SKM-1 (cell line): ENCODE results near the gene CARMIL1.

Experiments
- DNase-seq: peaks from one replicate; lab custom pipeline; 2025; ENCODE audit not compliant: unreplicated experiment; lab: John Stamatoyannopoulos, UW

The CARMIL1 gene

DNA sequence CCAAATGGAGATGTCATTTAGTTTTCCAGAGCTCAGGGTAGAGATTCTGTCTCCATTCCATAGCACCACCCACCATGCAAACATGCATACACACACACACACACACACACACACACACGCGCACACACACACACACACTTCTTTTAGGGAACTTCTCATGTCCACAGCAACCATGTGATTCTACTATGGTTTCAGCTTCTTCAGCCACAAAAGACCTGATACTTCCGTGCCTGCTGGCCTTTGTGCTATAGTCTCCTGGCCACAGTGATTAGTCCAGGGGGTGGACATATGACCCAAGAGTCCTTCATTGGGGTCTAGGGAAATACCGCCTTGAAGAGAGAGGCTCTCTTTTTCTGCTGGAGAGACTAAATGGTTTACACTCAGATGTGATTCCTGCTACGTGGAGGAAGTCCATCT, 53.5 kb downstream of the CARMIL1 start:
- DNase-seq: no peak

GRCh38 chr6:25333471-25333870, 54.3 kb downstream of the CARMIL1 start:
- no peak for DNase-seq

- no peak for DNase-seq
Observed at GRCh38 chr6:25334793-25335192, 55.6 kb downstream of the CARMIL1 start.

- no peak for DNase-seq
Observed at GRCh38 chr6:25336996-25337395, 57.8 kb downstream of the CARMIL1 start.

- DNase-seq: no peak
Observed at GRCh38 chr6:25337431-25337830, 58.3 kb downstream of the CARMIL1 start.

DNA sequence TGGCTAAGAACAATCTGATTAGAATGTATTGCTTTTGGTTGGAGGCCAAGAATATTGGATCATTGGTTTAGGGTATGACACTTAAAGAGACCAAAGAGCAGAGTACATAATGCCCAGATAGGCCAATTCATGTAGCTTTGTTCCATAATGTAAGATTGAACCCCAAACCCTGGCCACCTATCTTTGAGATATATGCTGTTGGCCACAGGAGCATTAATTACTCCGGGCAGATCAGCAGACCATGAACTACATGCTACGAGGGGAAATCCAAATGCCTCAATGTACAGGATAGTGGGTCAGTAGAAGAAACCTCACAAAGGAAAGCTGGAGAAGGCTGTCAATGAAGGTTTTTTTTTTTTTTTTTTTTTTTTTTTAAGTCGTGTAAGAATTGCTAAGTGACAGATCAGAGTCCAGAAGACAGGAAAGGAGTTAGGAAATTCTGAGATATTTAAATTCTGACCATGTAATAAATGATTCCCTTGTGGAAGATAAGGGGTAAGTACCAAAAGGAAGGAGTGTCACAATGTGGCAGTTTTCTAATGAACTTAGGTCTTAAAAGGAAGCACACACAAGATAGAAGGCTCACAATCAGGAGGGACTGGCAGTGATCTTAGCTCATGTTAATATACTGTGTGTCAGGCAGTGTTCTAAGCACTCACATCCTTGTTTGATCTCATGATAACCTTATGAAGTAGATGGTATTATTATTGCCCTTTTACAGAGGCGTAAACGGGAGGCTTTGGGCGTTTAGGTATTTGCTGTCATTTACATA, 61.4 kb downstream of the CARMIL1 start:
- DNase-seq: no peak

DNA sequence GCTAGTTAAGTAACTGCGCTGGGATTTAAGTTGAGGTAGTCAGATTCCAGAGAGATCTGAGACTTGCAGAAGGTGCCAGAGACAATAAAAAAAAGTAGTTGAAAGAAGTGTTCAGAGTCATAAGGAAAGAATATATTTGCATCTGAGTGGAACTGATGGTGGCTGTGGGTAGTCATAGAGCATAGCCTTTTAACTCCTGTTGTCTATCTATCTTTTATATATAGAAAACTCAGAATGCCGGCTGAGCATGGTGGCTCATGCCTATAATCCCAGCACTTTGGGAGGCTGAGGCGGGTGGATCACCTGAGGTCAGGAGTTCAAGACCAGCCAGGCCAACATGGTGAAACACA, 62.0 kb downstream of the CARMIL1 start:
- DNase-seq: no peak

DNA sequence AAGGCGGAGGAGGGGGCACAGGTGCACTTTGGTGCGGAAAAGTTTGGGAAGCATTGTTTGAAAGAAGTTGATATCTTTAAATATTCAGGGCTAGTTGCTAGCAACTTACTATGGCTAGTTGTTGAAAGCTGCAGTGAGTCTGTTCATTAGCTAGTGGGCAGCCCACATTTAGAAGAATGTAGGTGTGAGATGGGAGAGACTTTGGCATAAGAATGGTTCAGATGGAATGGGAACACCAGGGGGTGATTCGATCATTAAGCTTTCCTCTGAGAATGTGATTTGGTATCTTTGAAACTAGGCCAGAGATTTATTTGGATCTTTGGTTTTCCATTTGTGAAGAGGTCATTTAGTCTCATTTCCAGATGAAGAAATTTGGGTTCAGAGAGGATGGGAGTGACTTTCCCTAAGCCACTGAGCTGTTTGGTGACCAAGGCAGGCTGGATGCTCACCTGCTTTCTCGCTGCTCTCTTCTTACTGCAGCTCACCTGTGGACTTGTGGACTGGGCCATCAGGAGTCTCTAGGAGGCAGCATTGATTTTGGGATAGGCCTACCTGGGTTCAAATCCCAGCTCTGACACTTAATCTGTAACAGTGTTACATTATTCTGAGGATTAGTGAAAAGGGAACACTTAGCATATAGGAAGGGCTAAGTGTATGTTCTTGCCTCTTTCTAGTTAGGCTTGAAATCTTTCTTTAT, 62.9 kb downstream of the CARMIL1 start:
- DNase-seq: no peak

- DNase-seq: peak; percentile 28
Observed at GRCh38 chr6:25342802-25343201, 63.6 kb downstream of the CARMIL1 start.

DNA sequence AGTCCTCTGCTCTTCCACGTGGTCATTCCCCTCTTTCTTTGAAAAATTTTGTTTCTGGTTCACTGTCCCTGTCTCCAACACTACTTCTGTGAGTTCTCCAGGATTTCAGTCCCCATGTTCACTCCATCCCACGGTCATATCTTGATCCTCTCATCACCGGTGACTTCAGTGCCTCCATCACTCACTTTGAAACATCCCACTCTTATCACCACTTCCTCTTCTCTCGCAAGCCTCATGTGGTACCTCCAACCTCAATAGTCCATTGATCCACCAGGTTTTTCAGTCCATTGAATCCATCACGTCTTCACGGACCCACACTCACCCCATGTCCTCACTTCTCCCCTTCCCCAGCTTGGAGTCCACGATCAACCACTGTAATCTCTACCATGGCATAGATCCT, 64.8 kb downstream of the CARMIL1 start:
- no peak for DNase-seq

GRCh38 chr6:25344827-25345226, 65.7 kb downstream of the CARMIL1 start:
- no peak for DNase-seq

- no peak for DNase-seq
Observed at GRCh38 chr6:25346064-25346463, 66.9 kb downstream of the CARMIL1 start.

DNA sequence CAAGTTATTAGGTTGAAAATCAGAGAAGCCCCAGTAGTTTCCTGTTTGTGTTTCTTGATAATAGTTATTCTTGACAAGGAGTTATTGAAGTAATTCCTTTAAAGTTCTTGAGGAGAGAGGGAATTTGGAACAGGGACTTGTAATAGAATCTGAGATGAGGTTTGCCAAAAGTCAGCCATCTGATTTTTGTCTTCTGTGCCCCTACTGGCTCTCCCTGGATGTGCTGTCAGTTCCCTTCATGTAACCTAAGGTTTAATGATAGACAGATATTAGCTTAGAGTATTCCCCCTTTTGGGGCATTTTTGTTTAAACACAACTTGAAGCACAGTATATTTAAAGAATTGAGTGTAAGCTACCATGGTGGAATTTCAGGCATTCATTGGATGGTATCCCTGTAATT, 71.4 kb downstream of the CARMIL1 start:
- no peak for DNase-seq

DNA sequence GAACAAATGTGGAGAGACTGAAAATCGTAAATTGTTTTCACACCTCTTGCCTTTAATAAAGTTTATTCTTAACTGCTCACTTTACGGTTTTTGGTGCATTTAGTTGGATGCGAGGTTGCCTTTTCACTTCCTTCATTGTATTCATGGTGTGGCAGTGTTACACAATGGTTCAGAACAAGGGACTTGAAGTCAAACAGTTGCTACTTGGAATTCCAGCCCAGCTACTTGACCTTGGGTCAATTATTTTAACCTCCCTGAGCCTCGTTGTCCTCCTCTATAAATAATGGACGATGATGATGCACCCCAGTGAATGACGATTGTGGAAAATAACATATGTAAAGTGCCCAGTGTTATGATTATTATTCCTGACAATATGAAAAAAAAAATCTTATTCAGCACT, 72.3 kb downstream of the CARMIL1 start:
- no peak for DNase-seq

DNA sequence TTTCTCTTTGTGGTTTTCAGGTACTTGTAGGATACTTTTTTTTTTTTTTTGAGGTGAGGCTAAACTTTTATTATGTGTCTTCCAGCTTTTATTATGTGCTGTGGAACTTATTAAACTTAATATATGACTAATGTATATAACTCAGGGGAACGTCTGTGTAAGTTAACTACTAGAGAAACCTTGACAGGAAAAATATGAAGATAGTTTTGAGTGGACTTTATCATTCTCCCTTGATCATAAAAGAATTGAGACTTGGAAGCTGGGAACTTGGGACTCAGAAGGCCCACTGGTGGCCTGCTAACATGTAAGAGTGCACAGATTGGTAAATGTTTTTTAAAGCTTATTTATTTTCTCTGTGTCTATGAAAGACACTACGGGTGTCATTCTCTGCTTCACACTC, 73.1 kb downstream of the CARMIL1 start:
- DNase-seq: no peak

DNA sequence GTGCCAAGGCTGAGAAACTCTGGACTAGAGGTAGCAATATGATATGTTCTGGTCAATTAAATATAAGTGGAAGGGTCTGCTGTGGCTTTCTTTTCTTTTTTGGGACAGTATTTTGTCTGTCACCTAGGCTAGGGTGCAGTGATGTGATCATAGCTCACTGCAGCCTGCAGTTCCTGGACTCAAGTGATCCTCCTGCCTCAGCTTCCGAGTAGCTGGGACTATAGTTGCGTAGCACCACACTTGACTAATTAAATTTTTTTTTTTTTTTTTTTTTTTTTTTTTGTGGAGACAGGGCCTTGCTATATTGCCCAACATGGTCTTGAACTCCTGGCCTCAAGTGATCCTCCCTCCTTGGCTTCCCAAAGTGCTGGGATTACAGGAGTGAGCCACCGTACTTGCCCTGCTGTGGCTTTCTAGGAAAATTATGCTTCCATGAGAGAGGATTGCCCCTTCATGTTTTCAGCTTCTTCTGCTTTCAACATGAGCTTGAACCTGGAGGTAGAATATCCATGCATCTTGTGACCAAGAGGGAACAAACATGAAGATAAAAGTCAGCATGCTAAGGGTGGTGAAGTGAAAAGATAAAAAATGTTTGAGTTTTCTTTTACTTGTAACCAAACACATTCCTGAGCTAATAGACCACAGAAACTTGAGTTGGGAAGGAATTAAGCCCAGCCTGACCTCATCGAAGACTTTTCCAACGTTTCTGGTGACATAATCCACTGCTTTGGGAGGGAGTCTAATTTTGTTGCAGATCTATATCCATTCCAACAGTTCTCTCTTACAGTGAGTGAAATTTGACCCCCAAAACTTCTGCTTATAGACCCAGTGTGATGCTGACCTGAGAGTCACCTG, 75.1 kb downstream of the CARMIL1 start:
- DNase-seq: no peak

GRCh38 chr6:25359191-25359861, 80.2 kb downstream of the CARMIL1 start:
- no peak for DNase-seq

- no peak for DNase-seq
Observed at GRCh38 chr6:25359891-25360290, 80.7 kb downstream of the CARMIL1 start.

DNA sequence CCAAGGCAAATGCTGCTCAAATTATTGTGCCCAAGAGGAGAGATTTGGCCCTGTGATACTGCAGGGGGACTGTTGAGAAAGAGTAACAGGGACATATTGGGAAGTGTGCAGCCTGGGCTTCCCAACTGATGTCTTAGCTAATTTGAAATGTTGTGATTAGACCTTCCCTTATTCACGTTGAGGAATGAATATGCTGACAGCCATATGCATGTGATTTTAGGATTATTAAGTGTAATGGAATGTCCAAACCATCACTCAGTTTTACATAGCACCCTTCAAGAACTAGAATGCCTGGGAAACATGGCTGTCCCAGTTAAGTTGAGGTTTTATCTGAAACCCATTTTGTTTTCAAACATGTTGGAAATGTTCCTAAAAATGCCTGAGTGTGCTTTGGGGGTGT, 81.4 kb downstream of the CARMIL1 start:
- no peak for DNase-seq

GRCh38 chr6:25363427-25363826, 84.3 kb downstream of the CARMIL1 start:
- DNase-seq: peak; percentile 18

- no peak for DNase-seq
Observed at GRCh38 chr6:25365154-25365553, 86.0 kb downstream of the CARMIL1 start.
